ENCODE results near the gene USP3.
A peak's percentile ranks its signal among the peaks of the same experiment; 100 is the strongest.

The USP3 gene

GRCh38 chr15:63553388-63553791, 49.0 kb downstream of the USP3 start:
- DNase-seq: peak; percentile 25 to 46

GRCh38 chr15:63554337-63554927, 50.0 kb downstream of the USP3 start:
- peak; percentile 78 to 87 for DNase-seq

- no peak for DNase-seq
Measured at GRCh38 chr15:63555507-63555906, 51.1 kb downstream of the USP3 start.

- no peak for DNase-seq
Measured at GRCh38 chr15:63556246-63556645, 51.9 kb downstream of the USP3 start.

- DNase-seq: no peak
Measured at GRCh38 chr15:63556736-63557135, 52.3 kb downstream of the USP3 start.

- no peak for DNase-seq
Measured at GRCh38 chr15:63559753-63560152, 55.4 kb downstream of the USP3 start.

- DNase-seq: no peak
Measured at GRCh38 chr15:63560741-63561448, 56.5 kb downstream of the USP3 start.

GRCh38 chr15:63564093-63564492, 59.7 kb downstream of the USP3 start:
- DNase-seq: no peak

- DNase-seq: peak in 1 of 2 experiments; percentile 39
Measured at GRCh38 chr15:63565536-63566186, 61.3 kb downstream of the USP3 start.

- no peak for DNase-seq
Measured at GRCh38 chr15:63572749-63573464, 68.5 kb downstream of the USP3 start.

- no peak for DNase-seq
Measured at GRCh38 chr15:63573533-63573932, 69.1 kb downstream of the USP3 start.

- no peak for DNase-seq
Measured at GRCh38 chr15:63575312-63575711, 70.9 kb downstream of the USP3 start.

GRCh38 chr15:63576441-63576840, 72.0 kb downstream of the USP3 start:
- DNase-seq: no peak

GRCh38 chr15:63582179-63582578, 77.8 kb downstream of the USP3 start:
- no peak for DNase-seq

GRCh38 chr15:63582718-63583426, 78.5 kb downstream of the USP3 start:
- no peak for DNase-seq

- DNase-seq: no peak
Measured at GRCh38 chr15:63586790-63587189, 82.4 kb downstream of the USP3 start.

GRCh38 chr15:63587527-63587926, 83.1 kb downstream of the USP3 start:
- DNase-seq: no peak

- DNase-seq: no peak
Measured at GRCh38 chr15:63588826-63589225, 84.4 kb downstream of the USP3 start.

GRCh38 chr15:63593705-63594671, 89.6 kb downstream of the USP3 start:
- DNase-seq: no peak

GRCh38 chr15:63595065-63595464, 90.7 kb downstream of the USP3 start:
- no peak for DNase-seq

GRCh38 chr15:63595688-63596087, 91.3 kb downstream of the USP3 start:
- DNase-seq: no peak

- no peak for DNase-seq
Measured at GRCh38 chr15:63596676-63597037, 92.3 kb downstream of the USP3 start.

Measured in NCI-H526 (cell line).